Nephron (organoid): ENCODE measurements around the gene RPS18.

ENCODE experiments used
- H3K27ac Mint-ChIP-seq, 3 experiments: 2 replicates each; pipeline ENCODE4 v1.8.0; 2020; ENCODE audit warnings: mixed read lengths in 3 of 3, mild to moderate bottlenecking in 2 of 3, moderate library complexity in 1 of 3
- H3K27me3 Mint-ChIP-seq: 2 replicates; pipeline ENCODE4 v1.8.0; 2021; ENCODE audit warnings: low read depth, mild to moderate bottlenecking, moderate library complexity, mixed read lengths
- H3K36me3 Mint-ChIP-seq: 2 replicates; pipeline ENCODE4 v1.8.0; 2020; ENCODE audit warnings: low read depth, mixed read lengths
- H3K4me1 Mint-ChIP-seq: 2 replicates; pipeline ENCODE4 v1.8.0; 2020; ENCODE audit warnings: mixed read lengths
- H3K4me3 Mint-ChIP-seq, 3 experiments: 2 replicates each; pipeline ENCODE4 v1.8.0; 2020; ENCODE audit warnings: mild to moderate bottlenecking in 3 of 3, mixed read lengths in 3 of 3, moderate library complexity in 2 of 3
- H3K9me3 Mint-ChIP-seq: 2 replicates; pipeline ENCODE4 v1.8.0; 2020; ENCODE audit warnings: mixed read lengths
- CTCF ChIP-seq, 3 experiments: fragments of 200-600 bp; sonication (generic); IDR thresholded peaks; one replicate each; pipeline ENCODE4 v1.5.0; 2021; ENCODE audit warnings: antibody characterized with exemption in 3 of 3; ENCODE audit not compliant: unreplicated experiment in 3 of 3

The RPS18 gene

GRCh38 chr6:33241968-33242367 is 29.9 kb upstream of the RPS18 start:
- Mint-ChIP-seq H3K4me3 (no peak overlapping the region), H3K27ac (no peak overlapping the region), H3K36me3 (no peaks in the 10 kb centered on the region), H3K4me1 (no peaks in the 10 kb centered on the region), H3K27me3 (peaks cover 40% of the 10 kb centered on the region), H3K9me3 (no peaks in the 10 kb centered on the region)
- TF ChIP-seq CTCF (IDR thresholded peaks at IDR 0.05; ENCODE audit: unreplicated experiment in 3 of 3): no peak

- Mint-ChIP-seq H3K27me3 (peaks cover 40% of the 10 kb centered on the region), H3K4me1 (peaks cover under 1% of the 10 kb centered on the region), H3K36me3 (no peaks in the 10 kb centered on the region), H3K9me3 (no peaks in the 10 kb centered on the region), H3K27ac (no peak overlapping the region), H3K4me3 (no peak overlapping the region)
- TF ChIP-seq CTCF (IDR thresholded peaks at IDR 0.05; ENCODE audit: unreplicated experiment in 3 of 3): no peak
Measured at GRCh38 chr6:33243476-33243875, 28.4 kb upstream of the RPS18 start.

GRCh38 chr6:33247977-33248642 is 23.8 kb upstream of the RPS18 start:
- Mint-ChIP-seq H3K27ac (peak overlapping the region in 2 of 3 experiments; percentile 78 to 92), H3K4me1 (peaks cover 24% of the 10 kb centered on the region), H3K9me3 (no peaks in the 10 kb centered on the region), H3K4me3 (peak overlapping the region; percentile 88 to 94 (median 91)), H3K27me3 (peaks cover 20% of the 10 kb centered on the region), H3K36me3 (peaks cover 25% of the 10 kb centered on the region)
- TF ChIP-seq CTCF (IDR thresholded peaks at IDR 0.05; ENCODE audit: unreplicated experiment in 3 of 3): peak; percentile 94 to 99 (median 97)

GRCh38 chr6:33248643-33248931 is 23.3 kb upstream of the RPS18 start:
- TF ChIP-seq CTCF (IDR thresholded peaks at IDR 0.05; ENCODE audit: unreplicated experiment in 3 of 3): peak in 1 of 3 experiments; percentile 13
- peak overlapping the region; percentile 88 to 94 (median 91) for H3K4me3 Mint-ChIP-seq
- peaks cover 25% of the 10 kb centered on the region for H3K36me3 Mint-ChIP-seq
- H3K27ac Mint-ChIP-seq: peak overlapping the region in 2 of 3 experiments; percentile 78 to 92
- H3K4me1 Mint-ChIP-seq: peaks cover 24% of the 10 kb centered on the region
- no peaks in the 10 kb centered on the region for H3K9me3 Mint-ChIP-seq
- peaks cover 17% of the 10 kb centered on the region for H3K27me3 Mint-ChIP-seq

- Mint-ChIP-seq H3K27ac (peak overlapping the region in 2 of 3 experiments; percentile 78 to 92), H3K9me3 (no peaks in the 10 kb centered on the region), H3K27me3 (peaks cover 12% of the 10 kb centered on the region), H3K4me3 (peak overlapping the region; percentile 88 to 94 (median 91)), H3K4me1 (peaks cover 24% of the 10 kb centered on the region), H3K36me3 (peaks cover 25% of the 10 kb centered on the region)
- no peak for TF ChIP-seq CTCF (IDR thresholded peaks at IDR 0.05; ENCODE audit: unreplicated experiment in 3 of 3)
Measured at GRCh38 chr6:33248932-33249731, 22.7 kb upstream of the RPS18 start.
